WTC11 (cell line): ENCODE measurements around the gene PREX1. TPM values are rescaled to one million over a fixed set of nuclear protein-coding genes. Genes with fewer than 3 reads are reported as not detected.

ENCODE experiments used
- ATAC-seq: fragments of 200-7000 bp; cut with Tn5 transposase; 2 replicates; pipeline ENCODE4 v1.10.0; 2021; ENCODE audit warnings: mild to moderate bottlenecking, moderate library complexity
- CTCF ChIA-PET: fragments of 300-600 bp; sonication (Branson Sonifier 250); formaldehyde crosslinking; loops from one replicate; lab custom pipeline; 2021; ENCODE audit warnings: antibody characterized with exemption; lab: Charles Lee
- POLR2A ChIA-PET: fragments of 350-600 bp; sonication (Branson Sonifier 250); formaldehyde crosslinking; loops from one replicate; lab custom pipeline; 2021; ENCODE audit warnings: antibody characterized with exemption; lab: Charles Lee
- DNase-seq: peaks from one replicate; pipeline ENCODE4 v3.0.0; 2021; ENCODE audit warnings: low spot score
- H3K27ac Mint-ChIP-seq: 2 replicates; pipeline ENCODE4 v1.8.0; 2021; ENCODE audit warnings: mixed read lengths
- H3K27me3 Mint-ChIP-seq: 2 replicates; pipeline ENCODE4 v1.8.0; 2021; ENCODE audit warnings: low read depth, mild to moderate bottlenecking, moderate library complexity, mixed read lengths
- H3K36me3 Mint-ChIP-seq: 2 replicates; pipeline ENCODE4 v1.8.0; 2021; ENCODE audit warnings: mixed read lengths
- H3K4me1 Mint-ChIP-seq: 2 replicates; pipeline ENCODE4 v1.8.0; 2022; ENCODE audit warnings: mixed read lengths
- H3K4me3 Mint-ChIP-seq: 2 replicates; pipeline ENCODE4 v1.8.0; 2021; ENCODE audit warnings: mild to moderate bottlenecking, moderate library complexity, mixed read lengths
- H3K9me3 Mint-ChIP-seq: 2 replicates; pipeline ENCODE4 v1.8.0; 2021; ENCODE audit warnings: mixed read lengths
- ATF1 ChIP-seq: sonication (generic); formaldehyde crosslinking; IDR thresholded peaks from 2 replicates; pipeline ENCODE4 v1.8.1; 2023; ENCODE audit warnings: mild to moderate bottlenecking, moderate library complexity, missing genetic modification reagents
- CBFB ChIP-seq: sonication (generic); formaldehyde crosslinking; IDR thresholded peaks from 2 replicates; pipeline ENCODE4 v1.8.1; 2022; ENCODE audit warnings: mild to moderate bottlenecking, low read depth, missing genetic modification reagents
- CREB1 ChIP-seq: sonication (generic); formaldehyde crosslinking; IDR thresholded peaks from 2 replicates; pipeline ENCODE4 v1.8.0; 2023; ENCODE audit warnings: mild to moderate bottlenecking, missing genetic modification reagents
- HMGA2 ChIP-seq: fragments of 250-450 bp; sonication (Bioruptor Pico); IDR thresholded peaks from 2 replicates; pipeline ENCODE4 v1.4.0; 2021; ENCODE audit warnings: mild to moderate bottlenecking, moderate library complexity
- MXD4 ChIP-seq: fragments of 250-450 bp; sonication (Bioruptor Pico); IDR thresholded peaks from 2 replicates; pipeline ENCODE4 v1.8.0; 2021; ENCODE audit warnings: mild to moderate bottlenecking, moderate library complexity, borderline replicate concordance
- NR2C2 ChIP-seq: sonication (generic); formaldehyde crosslinking; IDR thresholded peaks from 2 replicates; pipeline ENCODE4 v1.8.0; 2022; ENCODE audit warnings: mild to moderate bottlenecking, missing genetic modification reagents
- NR3C1 ChIP-seq: sonication (generic); formaldehyde crosslinking; conservative IDR thresholded peaks from 2 replicates; pipeline ENCODE4 v1.8.1; 2023; ENCODE audit warnings: low read depth, mild to moderate bottlenecking, missing genetic modification reagents
- RELA ChIP-seq: sonication (generic); formaldehyde crosslinking; IDR thresholded peaks from 2 replicates; pipeline ENCODE4 v1.8.1; 2022; ENCODE audit warnings: missing genetic modification reagents, mild to moderate bottlenecking, borderline replicate concordance
- SMAD3 ChIP-seq: sonication (generic); formaldehyde crosslinking; IDR thresholded peaks from 2 replicates; pipeline ENCODE4 v1.8.0; 2022; ENCODE audit warnings: missing genetic modification reagents, mild to moderate bottlenecking, borderline replicate concordance
- ZNF396 ChIP-seq: fragments of 250-450 bp; sonication (Bioruptor Pico); IDR thresholded peaks from 2 replicates; pipeline ENCODE4 v1.8.0; 2021; ENCODE audit warnings: mild to moderate bottlenecking, moderate library complexity, borderline replicate concordance
- total RNA-seq: library from RNA; stranded (reverse); gene quantifications from 3 replicates; pipeline ENCODE4 v1.2.3, GENCODE V29; 2021
- TF ChIP-seq, protein P1 (sequence below): sonication (generic); formaldehyde crosslinking; IDR thresholded peaks from 2 replicates; pipeline ENCODE4 v1.8.1; 2022; ENCODE audit warnings: mild to moderate bottlenecking, missing genetic modification reagents, moderate library complexity, borderline replicate concordance
- TF ChIP-seq, protein P2 (sequence below): fragments of 200-600 bp; IDR thresholded peaks from 2 replicates; pipeline ENCODE4 v1.8.0; 2022; ENCODE audit warnings: antibody characterized with exemption
- TF ChIP-seq, protein P3 (sequence below): sonication (generic); formaldehyde crosslinking; IDR thresholded peaks from 2 replicates; pipeline ENCODE4 v1.8.0; 2023; ENCODE audit warnings: mild to moderate bottlenecking, missing genetic modification reagents
- TF ChIP-seq, protein P4 (sequence below): fragments of 250-450 bp; sonication (Bioruptor Pico); IDR thresholded peaks from 2 replicates; pipeline ENCODE4 v1.9.0; 2021; ENCODE audit warnings: mild to moderate bottlenecking
- TF ChIP-seq, protein P5 (sequence below): sonication (generic); formaldehyde crosslinking; IDR thresholded peaks from 2 replicates; pipeline ENCODE4 v1.8.1; 2023; ENCODE audit warnings: mild to moderate bottlenecking, missing genetic modification reagents, moderate library complexity
- TF ChIP-seq, protein P6 (sequence below): sonication (generic); formaldehyde crosslinking; IDR thresholded peaks from 2 replicates; pipeline ENCODE4 v1.8.0; 2022; ENCODE audit warnings: missing genetic modification reagents
- TF ChIP-seq, protein P7 (sequence below): sonication (generic); formaldehyde crosslinking; IDR thresholded peaks from 2 replicates; pipeline ENCODE4 v1.8.1; 2022; ENCODE audit warnings: low read depth, mild to moderate bottlenecking, moderate library complexity, missing genetic modification reagents, borderline replicate concordance

The PREX1 gene
- total RNA-seq, 1 experiment from 2014 or later, result 17.3 TPM

DNA sequence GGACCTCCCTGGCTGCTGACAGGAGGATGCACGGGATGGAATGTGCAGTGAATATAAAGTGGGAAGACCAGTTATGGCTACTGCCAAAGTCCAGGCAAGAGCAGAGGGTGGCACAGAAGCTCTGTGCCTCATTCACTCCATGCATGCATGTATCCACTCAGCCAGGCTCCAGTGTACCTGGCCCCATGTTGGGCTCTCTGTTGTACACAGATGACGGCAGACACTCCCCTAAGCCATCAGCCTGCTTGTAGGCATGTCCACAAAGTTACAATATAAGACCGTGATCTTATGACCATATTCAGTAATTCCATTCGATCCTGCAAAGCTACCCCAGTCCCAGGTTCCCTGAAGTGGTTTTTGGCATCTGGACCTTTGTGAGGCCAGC lies 116.8 kb downstream of the PREX1 start:
- no peaks in the 10 kb centered on the region for H3K9me3 Mint-ChIP-seq
- no peak for DNase-seq
- H3K27me3 Mint-ChIP-seq, result no peaks in the 10 kb centered on the region
- H3K4me1 Mint-ChIP-seq, result 0 out of 2 replicates have a peak, but pooled peaks cover 3% of the 10 kb centered on the region
- no peak for ATAC-seq
- H3K27ac Mint-ChIP-seq, result no peak overlapping the region
- CTCF ChIA-PET, result interaction anchor here (0.5 to 2.7 kb wide), 2 partner anchors 53 to 194 kb away, joined by 3 to 12 read pairs; no protein-coding TSS in a partner anchor
- no peaks in the 10 kb centered on the region for H3K36me3 Mint-ChIP-seq
- TF ChIP-seq MXD4 (CRISPR knock-in tag), result no peak
- TF ChIP-seq, protein P1, sequence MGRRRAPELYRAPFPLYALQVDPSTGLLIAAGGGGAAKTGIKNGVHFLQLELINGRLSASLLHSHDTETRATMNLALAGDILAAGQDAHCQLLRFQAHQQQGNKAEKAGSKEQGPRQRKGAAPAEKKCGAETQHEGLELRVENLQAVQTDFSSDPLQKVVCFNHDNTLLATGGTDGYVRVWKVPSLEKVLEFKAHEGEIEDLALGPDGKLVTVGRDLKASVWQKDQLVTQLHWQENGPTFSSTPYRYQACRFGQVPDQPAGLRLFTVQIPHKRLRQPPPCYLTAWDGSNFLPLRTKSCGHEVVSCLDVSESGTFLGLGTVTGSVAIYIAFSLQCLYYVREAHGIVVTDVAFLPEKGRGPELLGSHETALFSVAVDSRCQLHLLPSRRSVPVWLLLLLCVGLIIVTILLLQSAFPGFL (CRISPR knock-in tag), result no peak
- TF ChIP-seq, protein P2, sequence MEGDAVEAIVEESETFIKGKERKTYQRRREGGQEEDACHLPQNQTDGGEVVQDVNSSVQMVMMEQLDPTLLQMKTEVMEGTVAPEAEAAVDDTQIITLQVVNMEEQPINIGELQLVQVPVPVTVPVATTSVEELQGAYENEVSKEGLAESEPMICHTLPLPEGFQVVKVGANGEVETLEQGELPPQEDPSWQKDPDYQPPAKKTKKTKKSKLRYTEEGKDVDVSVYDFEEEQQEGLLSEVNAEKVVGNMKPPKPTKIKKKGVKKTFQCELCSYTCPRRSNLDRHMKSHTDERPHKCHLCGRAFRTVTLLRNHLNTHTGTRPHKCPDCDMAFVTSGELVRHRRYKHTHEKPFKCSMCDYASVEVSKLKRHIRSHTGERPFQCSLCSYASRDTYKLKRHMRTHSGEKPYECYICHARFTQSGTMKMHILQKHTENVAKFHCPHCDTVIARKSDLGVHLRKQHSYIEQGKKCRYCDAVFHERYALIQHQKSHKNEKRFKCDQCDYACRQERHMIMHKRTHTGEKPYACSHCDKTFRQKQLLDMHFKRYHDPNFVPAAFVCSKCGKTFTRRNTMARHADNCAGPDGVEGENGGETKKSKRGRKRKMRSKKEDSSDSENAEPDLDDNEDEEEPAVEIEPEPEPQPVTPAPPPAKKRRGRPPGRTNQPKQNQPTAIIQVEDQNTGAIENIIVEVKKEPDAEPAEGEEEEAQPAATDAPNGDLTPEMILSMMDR, result no peak
- TF ChIP-seq RELA (CRISPR knock-in tag), result no peak
- no peak for TF ChIP-seq NR3C1 (CRISPR knock-in tag)
- TF ChIP-seq, protein P3, sequence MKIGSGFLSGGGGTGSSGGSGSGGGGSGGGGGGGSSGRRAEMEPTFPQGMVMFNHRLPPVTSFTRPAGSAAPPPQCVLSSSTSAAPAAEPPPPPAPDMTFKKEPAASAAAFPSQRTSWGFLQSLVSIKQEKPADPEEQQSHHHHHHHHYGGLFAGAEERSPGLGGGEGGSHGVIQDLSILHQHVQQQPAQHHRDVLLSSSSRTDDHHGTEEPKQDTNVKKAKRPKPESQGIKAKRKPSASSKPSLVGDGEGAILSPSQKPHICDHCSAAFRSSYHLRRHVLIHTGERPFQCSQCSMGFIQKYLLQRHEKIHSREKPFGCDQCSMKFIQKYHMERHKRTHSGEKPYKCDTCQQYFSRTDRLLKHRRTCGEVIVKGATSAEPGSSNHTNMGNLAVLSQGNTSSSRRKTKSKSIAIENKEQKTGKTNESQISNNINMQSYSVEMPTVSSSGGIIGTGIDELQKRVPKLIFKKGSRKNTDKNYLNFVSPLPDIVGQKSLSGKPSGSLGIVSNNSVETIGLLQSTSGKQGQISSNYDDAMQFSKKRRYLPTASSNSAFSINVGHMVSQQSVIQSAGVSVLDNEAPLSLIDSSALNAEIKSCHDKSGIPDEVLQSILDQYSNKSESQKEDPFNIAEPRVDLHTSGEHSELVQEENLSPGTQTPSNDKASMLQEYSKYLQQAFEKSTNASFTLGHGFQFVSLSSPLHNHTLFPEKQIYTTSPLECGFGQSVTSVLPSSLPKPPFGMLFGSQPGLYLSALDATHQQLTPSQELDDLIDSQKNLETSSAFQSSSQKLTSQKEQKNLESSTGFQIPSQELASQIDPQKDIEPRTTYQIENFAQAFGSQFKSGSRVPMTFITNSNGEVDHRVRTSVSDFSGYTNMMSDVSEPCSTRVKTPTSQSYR (CRISPR knock-in tag), result no peak
- TF ChIP-seq, protein P4, sequence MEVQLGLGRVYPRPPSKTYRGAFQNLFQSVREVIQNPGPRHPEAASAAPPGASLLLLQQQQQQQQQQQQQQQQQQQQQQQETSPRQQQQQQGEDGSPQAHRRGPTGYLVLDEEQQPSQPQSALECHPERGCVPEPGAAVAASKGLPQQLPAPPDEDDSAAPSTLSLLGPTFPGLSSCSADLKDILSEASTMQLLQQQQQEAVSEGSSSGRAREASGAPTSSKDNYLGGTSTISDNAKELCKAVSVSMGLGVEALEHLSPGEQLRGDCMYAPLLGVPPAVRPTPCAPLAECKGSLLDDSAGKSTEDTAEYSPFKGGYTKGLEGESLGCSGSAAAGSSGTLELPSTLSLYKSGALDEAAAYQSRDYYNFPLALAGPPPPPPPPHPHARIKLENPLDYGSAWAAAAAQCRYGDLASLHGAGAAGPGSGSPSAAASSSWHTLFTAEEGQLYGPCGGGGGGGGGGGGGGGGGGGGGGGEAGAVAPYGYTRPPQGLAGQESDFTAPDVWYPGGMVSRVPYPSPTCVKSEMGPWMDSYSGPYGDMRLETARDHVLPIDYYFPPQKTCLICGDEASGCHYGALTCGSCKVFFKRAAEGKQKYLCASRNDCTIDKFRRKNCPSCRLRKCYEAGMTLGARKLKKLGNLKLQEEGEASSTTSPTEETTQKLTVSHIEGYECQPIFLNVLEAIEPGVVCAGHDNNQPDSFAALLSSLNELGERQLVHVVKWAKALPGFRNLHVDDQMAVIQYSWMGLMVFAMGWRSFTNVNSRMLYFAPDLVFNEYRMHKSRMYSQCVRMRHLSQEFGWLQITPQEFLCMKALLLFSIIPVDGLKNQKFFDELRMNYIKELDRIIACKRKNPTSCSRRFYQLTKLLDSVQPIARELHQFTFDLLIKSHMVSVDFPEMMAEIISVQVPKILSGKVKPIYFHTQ (CRISPR knock-in tag), result no peak
- no peak for TF ChIP-seq ZNF396 (CRISPR knock-in tag)
- no peak overlapping the region for H3K4me3 Mint-ChIP-seq
- POLR2A ChIA-PET, result no interaction called here

DNA sequence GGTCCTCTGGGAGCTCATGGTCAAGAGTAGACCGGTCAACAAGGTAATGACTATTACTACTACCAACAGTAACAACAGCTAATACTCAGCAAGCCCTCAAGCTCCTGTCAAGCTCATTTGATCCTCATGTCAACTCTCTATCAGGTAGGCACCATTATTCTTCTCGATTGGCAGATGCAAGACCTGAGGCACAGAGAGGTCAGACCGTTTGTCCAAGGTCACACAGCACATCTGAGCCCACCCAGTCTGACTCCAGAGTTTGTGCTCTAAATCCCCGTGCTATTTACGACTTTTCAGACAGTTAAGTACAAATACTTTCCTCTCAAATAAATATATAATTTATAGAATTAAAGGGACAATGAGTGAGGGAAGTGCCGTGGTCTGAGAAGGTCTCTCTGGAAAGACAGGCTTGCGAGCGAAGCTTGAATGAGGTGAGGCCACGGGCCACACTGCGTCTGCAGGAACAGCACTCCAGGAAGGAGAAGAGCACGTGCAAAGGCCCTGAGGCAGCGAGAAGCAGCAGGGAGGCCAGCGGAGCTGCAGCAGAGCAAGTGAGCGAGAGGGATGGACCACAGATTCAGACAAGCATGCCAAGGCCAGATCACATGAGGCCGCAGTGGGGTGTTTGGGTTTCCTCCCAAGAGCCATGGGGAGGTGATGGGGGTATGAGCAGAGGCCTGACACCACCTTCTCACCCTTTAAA lies 117.3 kb downstream of the PREX1 start:
- ATAC-seq (no peak), DNase-seq (no peak)
- Mint-ChIP-seq H3K27ac (no peak overlapping the region), H3K27me3 (no peaks in the 10 kb centered on the region), H3K4me1 (0 out of 2 replicates have a peak, but pooled peaks cover 3% of the 10 kb centered on the region), H3K9me3 (no peaks in the 10 kb centered on the region), H3K4me3 (no peak overlapping the region), H3K36me3 (no peaks in the 10 kb centered on the region)
- no peak for TF ChIP-seq CBFB (CRISPR knock-in tag)
- TF ChIP-seq, protein P5, sequence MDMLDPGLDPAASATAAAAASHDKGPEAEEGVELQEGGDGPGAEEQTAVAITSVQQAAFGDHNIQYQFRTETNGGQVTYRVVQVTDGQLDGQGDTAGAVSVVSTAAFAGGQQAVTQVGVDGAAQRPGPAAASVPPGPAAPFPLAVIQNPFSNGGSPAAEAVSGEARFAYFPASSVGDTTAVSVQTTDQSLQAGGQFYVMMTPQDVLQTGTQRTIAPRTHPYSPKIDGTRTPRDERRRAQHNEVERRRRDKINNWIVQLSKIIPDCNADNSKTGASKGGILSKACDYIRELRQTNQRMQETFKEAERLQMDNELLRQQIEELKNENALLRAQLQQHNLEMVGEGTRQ (CRISPR knock-in tag), result no peak
- no peak for TF ChIP-seq SMAD3 (CRISPR knock-in tag)
- TF ChIP-seq, protein P6, sequence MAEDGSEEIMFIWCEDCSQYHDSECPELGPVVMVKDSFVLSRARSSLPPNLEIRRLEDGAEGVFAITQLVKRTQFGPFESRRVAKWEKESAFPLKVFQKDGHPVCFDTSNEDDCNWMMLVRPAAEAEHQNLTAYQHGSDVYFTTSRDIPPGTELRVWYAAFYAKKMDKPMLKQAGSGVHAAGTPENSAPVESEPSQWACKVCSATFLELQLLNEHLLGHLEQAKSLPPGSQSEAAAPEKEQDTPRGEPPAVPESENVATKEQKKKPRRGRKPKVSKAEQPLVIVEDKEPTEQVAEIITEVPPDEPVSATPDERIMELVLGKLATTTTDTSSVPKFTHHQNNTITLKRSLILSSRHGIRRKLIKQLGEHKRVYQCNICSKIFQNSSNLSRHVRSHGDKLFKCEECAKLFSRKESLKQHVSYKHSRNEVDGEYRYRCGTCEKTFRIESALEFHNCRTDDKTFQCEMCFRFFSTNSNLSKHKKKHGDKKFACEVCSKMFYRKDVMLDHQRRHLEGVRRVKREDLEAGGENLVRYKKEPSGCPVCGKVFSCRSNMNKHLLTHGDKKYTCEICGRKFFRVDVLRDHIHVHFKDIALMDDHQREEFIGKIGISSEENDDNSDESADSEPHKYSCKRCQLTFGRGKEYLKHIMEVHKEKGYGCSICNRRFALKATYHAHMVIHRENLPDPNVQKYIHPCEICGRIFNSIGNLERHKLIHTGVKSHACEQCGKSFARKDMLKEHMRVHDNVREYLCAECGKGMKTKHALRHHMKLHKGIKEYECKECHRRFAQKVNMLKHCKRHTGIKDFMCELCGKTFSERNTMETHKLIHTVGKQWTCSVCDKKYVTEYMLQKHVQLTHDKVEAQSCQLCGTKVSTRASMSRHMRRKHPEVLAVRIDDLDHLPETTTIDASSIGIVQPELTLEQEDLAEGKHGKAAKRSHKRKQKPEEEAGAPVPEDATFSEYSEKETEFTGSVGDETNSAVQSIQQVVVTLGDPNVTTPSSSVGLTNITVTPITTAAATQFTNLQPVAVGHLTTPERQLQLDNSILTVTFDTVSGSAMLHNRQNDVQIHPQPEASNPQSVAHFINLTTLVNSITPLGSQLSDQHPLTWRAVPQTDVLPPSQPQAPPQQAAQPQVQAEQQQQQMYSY (CRISPR knock-in tag), result no peak
- TF ChIP-seq NR2C2, result no peak
- TF ChIP-seq, protein P7, sequence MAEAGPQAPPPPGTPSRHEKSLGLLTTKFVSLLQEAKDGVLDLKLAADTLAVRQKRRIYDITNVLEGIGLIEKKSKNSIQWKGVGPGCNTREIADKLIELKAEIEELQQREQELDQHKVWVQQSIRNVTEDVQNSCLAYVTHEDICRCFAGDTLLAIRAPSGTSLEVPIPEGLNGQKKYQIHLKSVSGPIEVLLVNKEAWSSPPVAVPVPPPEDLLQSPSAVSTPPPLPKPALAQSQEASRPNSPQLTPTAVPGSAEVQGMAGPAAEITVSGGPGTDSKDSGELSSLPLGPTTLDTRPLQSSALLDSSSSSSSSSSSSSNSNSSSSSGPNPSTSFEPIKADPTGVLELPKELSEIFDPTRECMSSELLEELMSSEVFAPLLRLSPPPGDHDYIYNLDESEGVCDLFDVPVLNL, result no peak
- TF ChIP-seq HMGA2 (CRISPR knock-in tag), result no peak
- TF ChIP-seq ATF1 (CRISPR knock-in tag), result no peak
- no peak for TF ChIP-seq CREB1
- POLR2A ChIA-PET, result no interaction called here
- CTCF ChIA-PET, result interaction anchor here (2.7 kb wide), 1 partner anchor 53 kb away, joined by 12 read pairs; no protein-coding TSS in a partner anchor
